ENCODE results near the gene HOXC11. TPM values are rescaled to one million over a fixed set of nuclear protein-coding genes. Genes with fewer than 3 reads are reported as not detected.

HOXC11 gene
- polyA plus RNA-seq, 1 experiment, result not detected

GRCh38 chr12:53951577-53952334 is 21.2 kb upstream of the HOXC11 start:
- TF ChIP-seq CTCF (IDR thresholded peaks at IDR 0.05; ENCODE audit: low read depth, low read length), result no peak
- H3K27me3 ChIP-seq (ENCODE audit: control insufficient read depth, insufficient read depth, low read length), result peaks cover 94% of the 10 kb centered on the region

GRCh38 chr12:53952335-53952694 is 20.6 kb upstream of the HOXC11 start:
- DNase-seq (ENCODE audit: low read depth, low spot score), result no peak
- CTCF ChIA-PET, result interaction anchor here (0.6 kb wide), 2 partner anchors 373 to 1066 kb away, joined by 3 to 5 read pairs; partner anchors contain the start of gene COPZ1
- H3K9me3 ChIP-seq (ENCODE audit: control insufficient read depth, insufficient read depth, low read length), result peaks cover 19% of the 10 kb centered on the region; the same call in 1 of the 2 replicates
- POLR2A ChIA-PET, result no interaction called here
- H3K4me3 ChIP-seq (ENCODE audit: low read depth, low read length), result no peak overlapping the region
- no peak overlapping the region for H3K27ac ChIP-seq (ENCODE audit: low read depth, low read length)
- peaks cover 96% of the 10 kb centered on the region for H3K27me3 ChIP-seq (ENCODE audit: control insufficient read depth, insufficient read depth, low read length)
- TF ChIP-seq CTCF (IDR thresholded peaks at IDR 0.05; ENCODE audit: low read depth, low read length), result 0 out of 2 replicates have a peak, but pooled peaks have one; percentile 7

More at GRCh38 chr12:53951577-53952334, 21.2 kb upstream of the HOXC11 start:
- H3K27ac ChIP-seq (ENCODE audit: low read depth, low read length), result no peak overlapping the region
- ChIA-PET POLR2A (no interaction called here), CTCF (no interaction called here)
- H3K9me3 ChIP-seq (ENCODE audit: control insufficient read depth, insufficient read depth, low read length), result peaks cover 19% of the 10 kb centered on the region; the same call in 1 of the 2 replicates
- no peak overlapping the region for H3K4me3 ChIP-seq (ENCODE audit: low read depth, low read length)
- no peak for DNase-seq (ENCODE audit: low read depth, low spot score)

GRCh38 chr12:53952871-53953734 is 19.8 kb upstream of the HOXC11 start:
- ChIA-PET POLR2A (no interaction called here), CTCF (interaction anchor here (0.6 kb wide), 2 partner anchors 372 to 1067 kb away, joined by 3 to 5 read pairs; partner anchors contain the start of gene COPZ1)
- H3K27ac ChIP-seq (ENCODE audit: low read depth, low read length), result no peak overlapping the region
- peaks cover 96% of the 10 kb centered on the region for H3K27me3 ChIP-seq (ENCODE audit: control insufficient read depth, insufficient read depth, low read length)
- DNase-seq (ENCODE audit: low read depth, low spot score), result no peak
- H3K9me3 ChIP-seq (ENCODE audit: control insufficient read depth, insufficient read depth, low read length), result peaks cover 19% of the 10 kb centered on the region; the same call in 1 of the 2 replicates
- H3K4me3 ChIP-seq (ENCODE audit: low read depth, low read length), result no peak overlapping the region
- TF ChIP-seq CTCF (IDR thresholded peaks at IDR 0.05; ENCODE audit: low read depth, low read length), result no peak

GRCh38 chr12:53953831-53954693 is 18.9 kb upstream of the HOXC11 start:
- Histone ChIP-seq H3K9me3 (ENCODE audit: control insufficient read depth, insufficient read depth, low read length) (peaks cover 19% of the 10 kb centered on the region; the same call in 1 of the 2 replicates), H3K27ac (ENCODE audit: low read depth, low read length) (no peak overlapping the region), H3K27me3 (ENCODE audit: control insufficient read depth, insufficient read depth, low read length) (peaks cover 95% of the 10 kb centered on the region), H3K4me3 (ENCODE audit: low read depth, low read length) (no peak overlapping the region)
- POLR2A ChIA-PET, result no interaction called here
- no peak for DNase-seq (ENCODE audit: low read depth, low spot score)
- CTCF ChIA-PET, result interaction anchor here (0.6 kb wide), 1 partner anchor 425 kb away, joined by 4 read pairs; no protein-coding TSS in a partner anchor
- TF ChIP-seq CTCF (IDR thresholded peaks at IDR 0.05; ENCODE audit: low read depth, low read length), result no peak
